LNCaP clone FGC (cell line): ENCODE results near the gene SHF.

ENCODE experiments used
- DNase-seq: peaks from one replicate; pipeline ENCODE4 v3.0.0-alpha.2; 2011; ENCODE audit warnings: low read depth
- H3K4me3 ChIP-seq: 2 replicates; pipeline ENCODE4 v1.5.1; 2011; ENCODE audit warnings: mild to moderate bottlenecking, low read depth, low read length, control low read depth
- TF ChIP-seq, protein P1 (sequence below): IDR thresholded peaks from 2 replicates; pipeline ENCODE4 v1.5.1; 2012; ENCODE audit warnings: mild to moderate bottlenecking; ENCODE audit not compliant: control insufficient read depth, insufficient read depth; ENCODE audit errors: extremely low read depth

SHF gene

DNA sequence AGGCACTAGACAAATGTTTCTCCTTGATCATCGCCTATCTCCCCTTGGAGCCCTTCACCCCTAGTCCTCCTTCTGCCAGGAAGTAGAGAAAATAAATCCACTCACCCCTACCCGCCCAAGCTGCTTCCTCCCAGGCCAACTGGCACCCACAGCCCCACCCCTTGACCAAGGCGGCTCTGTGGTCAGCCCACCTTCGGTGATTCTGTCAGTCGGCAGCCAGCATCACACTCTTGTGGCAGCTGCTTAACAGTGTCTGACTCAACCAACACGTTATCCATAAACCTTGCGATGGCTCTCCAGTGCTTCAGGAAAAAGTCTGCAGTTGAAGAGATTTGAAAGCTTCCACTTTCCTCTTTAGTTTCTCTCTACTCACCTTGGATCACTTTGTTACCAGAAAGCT lies 7.6 kb downstream of the SHF start:
- H3K4me3 ChIP-seq: no peak overlapping the region
- TF ChIP-seq, protein P1, sequence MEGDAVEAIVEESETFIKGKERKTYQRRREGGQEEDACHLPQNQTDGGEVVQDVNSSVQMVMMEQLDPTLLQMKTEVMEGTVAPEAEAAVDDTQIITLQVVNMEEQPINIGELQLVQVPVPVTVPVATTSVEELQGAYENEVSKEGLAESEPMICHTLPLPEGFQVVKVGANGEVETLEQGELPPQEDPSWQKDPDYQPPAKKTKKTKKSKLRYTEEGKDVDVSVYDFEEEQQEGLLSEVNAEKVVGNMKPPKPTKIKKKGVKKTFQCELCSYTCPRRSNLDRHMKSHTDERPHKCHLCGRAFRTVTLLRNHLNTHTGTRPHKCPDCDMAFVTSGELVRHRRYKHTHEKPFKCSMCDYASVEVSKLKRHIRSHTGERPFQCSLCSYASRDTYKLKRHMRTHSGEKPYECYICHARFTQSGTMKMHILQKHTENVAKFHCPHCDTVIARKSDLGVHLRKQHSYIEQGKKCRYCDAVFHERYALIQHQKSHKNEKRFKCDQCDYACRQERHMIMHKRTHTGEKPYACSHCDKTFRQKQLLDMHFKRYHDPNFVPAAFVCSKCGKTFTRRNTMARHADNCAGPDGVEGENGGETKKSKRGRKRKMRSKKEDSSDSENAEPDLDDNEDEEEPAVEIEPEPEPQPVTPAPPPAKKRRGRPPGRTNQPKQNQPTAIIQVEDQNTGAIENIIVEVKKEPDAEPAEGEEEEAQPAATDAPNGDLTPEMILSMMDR: no peak
- DNase-seq: no peak

DNA sequence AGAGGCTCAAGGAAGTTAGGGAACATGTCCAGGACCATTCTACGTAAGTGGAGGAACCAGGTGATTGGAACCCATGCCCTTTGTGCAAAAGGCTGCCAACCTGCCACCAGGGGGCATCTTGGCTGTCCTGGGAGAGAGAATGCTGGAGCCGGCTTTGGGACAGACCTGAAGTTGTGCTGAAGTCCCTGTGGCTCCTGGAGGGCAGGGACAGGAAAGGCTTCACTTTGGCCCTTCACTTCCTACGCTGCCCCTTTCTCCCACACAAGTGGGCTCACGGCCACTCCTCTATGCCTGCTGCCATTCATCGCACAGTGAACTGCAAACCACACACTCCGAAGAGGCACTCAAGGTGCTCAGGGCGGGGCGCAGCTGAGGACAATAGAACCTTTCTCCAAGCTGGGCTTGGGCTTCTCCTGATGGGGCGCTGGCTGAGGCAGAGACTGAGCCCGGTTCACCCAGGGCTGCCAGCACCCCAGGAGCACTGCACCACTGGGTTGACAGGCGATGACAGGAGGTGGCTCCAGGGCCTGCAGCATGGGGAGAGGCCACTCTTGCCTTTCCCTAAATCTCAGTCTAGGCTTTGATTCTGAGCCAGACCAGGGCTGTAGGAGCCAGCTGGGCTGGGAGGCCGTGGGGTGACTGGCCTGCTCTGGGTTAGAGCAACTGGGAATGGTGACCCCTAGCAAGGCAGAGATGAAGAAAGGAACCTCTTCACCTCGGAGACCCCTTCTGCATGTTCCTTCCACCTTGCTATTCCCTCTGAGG lies 8.4 kb downstream of the SHF start:
- no peak for DNase-seq
- TF ChIP-seq, protein P1: peak; percentile 49
- no peak overlapping the region for H3K4me3 ChIP-seq

DNA sequence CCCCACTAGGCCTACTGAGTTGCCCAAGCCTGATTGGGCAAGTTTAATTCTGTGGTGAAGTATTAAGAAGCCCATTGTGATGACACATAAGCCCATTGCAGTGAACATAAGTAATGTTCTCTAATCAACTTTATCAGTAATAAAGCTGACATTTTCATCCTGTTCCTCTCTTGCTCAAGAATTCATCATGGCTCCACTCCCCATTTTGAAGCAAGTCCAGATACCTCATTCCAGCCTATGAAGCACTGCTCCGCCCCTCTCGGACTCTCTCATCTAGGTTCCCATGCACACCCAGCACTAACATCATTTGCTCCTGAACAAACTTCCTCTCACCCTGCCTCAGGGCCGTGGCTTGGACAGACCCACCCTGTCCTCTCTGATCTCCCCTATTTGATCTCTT lies 10.5 kb downstream of the SHF start:
- no peak overlapping the region for H3K4me3 ChIP-seq
- TF ChIP-seq, protein P1: no peak
- DNase-seq: no peak

DNA sequence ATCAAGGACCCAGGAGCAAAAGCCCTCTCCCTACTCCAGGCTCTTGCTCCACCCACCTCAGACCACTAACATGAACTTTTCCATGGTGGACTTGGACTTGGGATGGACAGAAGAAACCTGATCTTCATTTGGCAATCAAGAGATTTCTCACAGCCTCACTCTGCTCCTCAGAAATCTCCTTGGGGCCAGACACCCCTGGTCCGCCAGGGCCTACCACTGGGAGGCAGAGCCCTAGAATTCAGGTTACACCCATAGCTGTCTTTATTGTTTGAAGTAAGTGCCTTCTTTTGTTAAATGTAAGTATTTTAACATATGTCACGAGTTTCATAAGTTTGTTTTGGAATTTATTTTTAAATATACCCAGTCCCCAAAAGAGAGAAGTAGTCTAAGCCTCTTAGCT lies 13.2 kb downstream of the SHF start:
- H3K4me3 ChIP-seq: no peak overlapping the region
- DNase-seq: no peak
- TF ChIP-seq, protein P1: no peak

DNA sequence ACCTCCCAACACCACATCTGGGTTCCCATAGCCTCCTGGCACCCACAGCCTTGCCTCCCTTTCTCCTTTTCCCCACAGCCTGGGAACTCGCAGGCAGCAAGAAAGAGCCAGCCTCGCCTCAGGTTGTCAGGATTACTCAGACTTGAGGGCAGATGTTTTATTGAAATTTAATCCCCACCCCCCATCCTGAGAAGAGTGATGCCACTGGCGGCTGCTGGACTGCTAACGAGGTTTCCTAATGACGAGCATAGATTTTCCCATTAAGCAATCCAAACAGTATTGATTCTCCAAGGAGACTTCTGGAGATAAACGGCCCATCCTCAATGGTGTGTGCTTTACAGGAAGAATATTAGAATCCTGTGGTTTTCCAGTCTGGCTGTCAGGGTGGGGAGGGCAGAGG lies 13.7 kb downstream of the SHF start:
- H3K4me3 ChIP-seq: no peak overlapping the region
- TF ChIP-seq, protein P1: no peak
- DNase-seq: no peak

DNA sequence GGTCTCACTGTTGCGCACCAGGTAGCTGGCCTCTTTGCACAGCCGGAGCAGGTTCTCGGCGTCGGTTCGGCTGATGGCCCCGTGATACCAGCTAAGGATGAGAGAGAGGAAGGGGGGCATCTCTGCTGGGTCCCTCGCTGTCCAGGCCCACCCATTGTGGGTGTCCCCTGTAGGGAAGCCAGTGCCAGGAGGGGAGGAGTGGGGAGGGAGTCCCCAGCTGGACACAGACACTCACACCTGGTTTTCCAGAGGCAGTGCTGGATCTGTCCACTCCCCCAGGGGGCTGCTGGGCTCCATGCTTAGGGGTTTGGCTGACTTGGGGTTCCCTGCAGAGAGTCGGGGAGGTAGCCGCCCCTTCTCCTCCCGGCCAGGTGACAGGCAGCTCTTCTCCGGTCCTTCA lies 15.9 kb downstream of the SHF start:
- TF ChIP-seq, protein P1: no peak
- no peak for DNase-seq
- H3K4me3 ChIP-seq: no peak overlapping the region
